ENCODE data around the gene SLC9A7. TPM values are rescaled to one million over a fixed set of nuclear protein-coding genes. Genes with fewer than 3 reads are reported as not detected.

SLC9A7 gene
- total RNA-seq, 4 donors from 2014 or later: 0.63 to 9.0 (median 2.7) TPM

DNA sequence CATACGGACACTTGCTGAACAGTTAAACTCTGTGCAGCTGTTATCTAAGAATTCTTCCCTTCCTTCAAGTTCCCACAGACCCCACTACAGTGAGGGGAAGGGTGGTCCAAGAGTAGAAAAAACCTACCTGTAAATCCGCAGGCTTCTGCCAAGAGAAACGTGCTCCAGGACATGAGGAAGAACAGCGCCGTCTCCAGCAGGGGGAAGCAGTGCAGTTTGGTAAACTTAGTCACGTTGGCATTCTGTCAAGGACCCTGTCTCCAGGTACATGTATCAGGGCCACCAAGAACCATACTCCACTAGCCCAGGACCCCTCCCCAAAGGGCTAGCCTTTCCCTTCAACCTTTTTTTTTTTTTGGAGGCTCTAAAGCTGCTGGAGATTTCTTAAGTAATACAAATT, 105.4 kb downstream of the SLC9A7 start:
- ATAC-seq (ENCODE audit: low FRiP score): no peak
- no peak for DNase-seq (ENCODE audit: low spot score)
- TF ChIP-seq, protein P1, sequence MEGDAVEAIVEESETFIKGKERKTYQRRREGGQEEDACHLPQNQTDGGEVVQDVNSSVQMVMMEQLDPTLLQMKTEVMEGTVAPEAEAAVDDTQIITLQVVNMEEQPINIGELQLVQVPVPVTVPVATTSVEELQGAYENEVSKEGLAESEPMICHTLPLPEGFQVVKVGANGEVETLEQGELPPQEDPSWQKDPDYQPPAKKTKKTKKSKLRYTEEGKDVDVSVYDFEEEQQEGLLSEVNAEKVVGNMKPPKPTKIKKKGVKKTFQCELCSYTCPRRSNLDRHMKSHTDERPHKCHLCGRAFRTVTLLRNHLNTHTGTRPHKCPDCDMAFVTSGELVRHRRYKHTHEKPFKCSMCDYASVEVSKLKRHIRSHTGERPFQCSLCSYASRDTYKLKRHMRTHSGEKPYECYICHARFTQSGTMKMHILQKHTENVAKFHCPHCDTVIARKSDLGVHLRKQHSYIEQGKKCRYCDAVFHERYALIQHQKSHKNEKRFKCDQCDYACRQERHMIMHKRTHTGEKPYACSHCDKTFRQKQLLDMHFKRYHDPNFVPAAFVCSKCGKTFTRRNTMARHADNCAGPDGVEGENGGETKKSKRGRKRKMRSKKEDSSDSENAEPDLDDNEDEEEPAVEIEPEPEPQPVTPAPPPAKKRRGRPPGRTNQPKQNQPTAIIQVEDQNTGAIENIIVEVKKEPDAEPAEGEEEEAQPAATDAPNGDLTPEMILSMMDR (IDR thresholded peaks at IDR 0.05): no peak

DNA sequence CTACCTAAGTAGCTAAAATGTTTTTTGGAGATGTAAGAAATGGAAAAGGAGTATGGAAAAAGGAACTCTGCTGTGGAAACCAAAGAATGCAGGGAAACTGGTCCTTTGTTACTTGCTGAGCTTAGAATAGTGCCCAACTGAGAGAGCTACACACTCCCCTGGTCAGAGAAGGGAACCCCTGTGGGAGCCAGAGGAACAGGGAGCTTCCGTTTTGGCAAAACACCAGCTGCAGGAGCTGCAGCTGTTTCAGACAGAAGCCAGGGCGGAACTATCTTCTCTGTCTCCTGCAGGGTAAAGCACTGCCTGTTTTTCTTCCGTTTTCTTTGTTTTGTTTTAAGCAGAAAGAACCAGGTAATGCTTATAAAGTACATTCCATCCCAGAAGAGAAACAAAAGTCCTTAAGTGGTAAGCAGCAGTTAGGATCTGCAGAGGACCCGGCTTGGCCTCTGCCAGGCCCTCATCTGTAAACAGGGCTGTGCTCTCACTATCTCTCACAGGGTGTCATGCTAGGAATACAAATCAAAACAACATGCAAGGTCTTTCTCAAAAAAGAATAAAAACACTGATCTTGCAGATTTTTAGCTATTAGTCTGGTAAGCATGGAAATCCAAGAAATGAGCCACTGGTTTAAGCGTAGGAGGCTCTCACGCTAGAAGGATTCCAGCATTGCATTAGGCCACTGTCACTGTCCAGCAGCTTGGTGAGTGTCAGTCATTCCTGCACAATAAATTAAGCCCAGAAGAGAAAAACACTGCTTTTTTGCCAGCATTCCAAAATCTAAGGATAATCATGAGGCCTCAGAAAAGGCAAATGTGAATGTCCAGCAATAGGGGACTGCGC, 109.3 kb downstream of the SLC9A7 start:
- no peak for DNase-seq (ENCODE audit: low spot score)
- no peak for ATAC-seq (ENCODE audit: low FRiP score)
- TF ChIP-seq, protein P1 (IDR thresholded peaks at IDR 0.05): no peak

DNA sequence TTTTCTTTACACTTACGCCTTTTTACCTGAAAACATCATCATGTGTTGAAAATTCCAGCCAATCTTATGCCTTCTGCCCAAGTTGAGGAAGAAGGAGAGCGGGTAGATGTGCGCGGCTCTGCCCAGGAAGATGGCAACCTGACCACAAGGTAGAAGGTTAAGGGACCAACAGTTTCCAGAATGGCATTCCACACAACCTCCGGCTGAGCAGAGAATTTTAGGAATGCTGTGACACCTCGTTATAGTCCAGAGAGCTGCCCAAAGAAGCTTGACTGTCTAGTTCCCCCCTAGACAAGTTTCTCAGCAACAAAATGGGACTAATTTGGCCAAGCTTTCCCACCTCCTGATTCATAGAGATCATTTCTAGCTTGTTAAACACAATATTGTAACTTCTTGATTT, 110.3 kb downstream of the SLC9A7 start:
- no peak for DNase-seq (ENCODE audit: low spot score)
- no peak for ATAC-seq (ENCODE audit: low FRiP score)
- TF ChIP-seq, protein P1 (IDR thresholded peaks at IDR 0.05): no peak

DNA sequence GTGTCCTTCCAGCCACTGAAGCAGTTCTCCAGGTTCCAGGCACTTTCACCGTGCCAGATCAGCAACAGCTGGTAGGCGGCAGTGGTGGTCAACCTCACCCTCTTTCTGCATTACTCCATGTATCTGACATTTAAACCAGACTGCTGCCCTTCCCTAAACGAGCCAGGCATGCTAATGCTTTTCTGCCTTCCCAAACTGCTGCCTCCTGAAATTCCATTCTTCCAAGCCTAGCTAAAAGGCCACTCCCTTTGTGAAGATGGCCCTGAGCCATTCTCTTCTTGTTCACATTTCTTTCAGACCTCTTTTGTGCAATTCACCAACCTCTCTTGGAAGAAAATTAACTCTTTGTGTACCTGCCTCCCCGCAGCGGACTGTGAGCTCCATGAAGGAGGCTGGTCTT, 111.7 kb downstream of the SLC9A7 start:
- DNase-seq (ENCODE audit: low spot score) (no peak), ATAC-seq (ENCODE audit: low FRiP score) (no peak)
- TF ChIP-seq, protein P1 (IDR thresholded peaks at IDR 0.05): no peak

DNA sequence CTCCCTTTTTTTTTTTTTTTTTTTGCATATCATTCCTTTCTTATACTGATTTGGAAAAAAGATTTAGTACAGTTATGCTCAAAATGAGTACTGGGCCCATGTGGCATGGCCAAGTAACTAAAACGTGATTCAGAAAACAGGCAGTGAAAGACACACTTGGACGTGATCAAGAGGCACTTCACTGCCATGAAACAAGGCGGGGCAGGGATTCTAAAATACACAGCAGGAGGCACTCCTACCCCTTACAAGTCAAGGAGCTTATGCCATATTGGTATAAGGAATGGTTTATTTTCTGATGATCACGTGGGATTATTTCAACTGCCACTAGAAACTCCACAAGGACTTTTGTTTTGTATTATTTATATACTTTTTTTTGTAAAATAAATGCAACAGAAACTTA, 113.3 kb downstream of the SLC9A7 start:
- TF ChIP-seq, protein P1 (IDR thresholded peaks at IDR 0.05): no peak
- ATAC-seq (ENCODE audit: low FRiP score) (no peak), DNase-seq (ENCODE audit: low spot score) (no peak)

DNA sequence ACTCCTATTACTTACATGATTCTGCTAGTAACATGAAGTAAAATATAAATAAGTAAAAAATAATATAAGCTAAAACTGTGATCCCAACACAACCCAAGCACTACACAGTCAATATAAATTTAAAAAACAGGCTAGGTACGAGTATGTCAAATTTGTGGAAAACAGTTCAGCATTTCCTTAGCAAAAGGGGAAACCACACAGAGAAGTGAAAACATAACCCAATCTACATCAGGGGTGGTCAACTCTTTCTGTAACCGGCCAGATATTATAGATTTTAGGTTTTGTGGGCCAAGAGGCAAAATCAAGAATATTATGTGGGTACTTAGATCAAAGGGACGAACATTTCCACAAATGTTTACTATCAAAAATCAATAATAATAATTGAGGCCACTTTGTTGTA, 115.3 kb downstream of the SLC9A7 start:
- TF ChIP-seq, protein P1 (IDR thresholded peaks at IDR 0.05): no peak
- DNase-seq (ENCODE audit: low spot score): no peak
- no peak for ATAC-seq (ENCODE audit: low FRiP score)

DNA sequence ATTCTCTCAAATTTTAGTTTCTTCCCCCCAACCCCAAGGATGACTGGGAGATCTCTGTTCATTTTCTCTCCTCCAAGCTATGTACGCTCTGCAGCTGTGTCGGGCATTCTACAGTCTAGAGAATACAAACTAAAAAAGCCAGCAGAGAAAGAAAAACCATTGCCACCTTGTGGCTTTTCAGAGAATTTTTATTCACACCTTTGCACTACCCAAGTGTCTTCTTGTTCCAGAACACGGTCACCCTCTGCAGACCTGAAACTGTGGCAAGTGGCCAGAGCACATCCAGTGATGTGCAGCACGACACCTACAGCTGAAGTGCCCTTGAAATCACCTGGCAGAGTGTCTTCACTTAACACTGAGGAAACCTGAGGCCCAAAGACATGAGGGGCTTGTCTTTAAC, 116.8 kb downstream of the SLC9A7 start:
- ATAC-seq (ENCODE audit: low FRiP score): peak; percentile 32
- TF ChIP-seq, protein P1 (IDR thresholded peaks at IDR 0.05): no peak
- DNase-seq (ENCODE audit: low spot score): no peak

Measured in omental fat pad (tissue), 4 donors.